AG10803 (cell line): Measurements from ENCODE around the gene CADM4.

Experiments
- DNase-seq: peaks from one replicate; pipeline ENCODE4 v3.0.0; 2010; ENCODE audit warnings: low read depth
- H3K4me3 ChIP-seq: 2 replicates; pipeline ENCODE4 v1.5.1; 2011; ENCODE audit warnings: mild to moderate bottlenecking, low read length, control low read depth
- TF ChIP-seq, protein P1 (sequence below): conservative IDR thresholded peaks from 2 replicates; pipeline ENCODE4 v1.5.1; 2011; ENCODE audit warnings: mild to moderate bottlenecking, low read length, control low read depth, inconsistent platforms

CADM4 gene

DNA sequence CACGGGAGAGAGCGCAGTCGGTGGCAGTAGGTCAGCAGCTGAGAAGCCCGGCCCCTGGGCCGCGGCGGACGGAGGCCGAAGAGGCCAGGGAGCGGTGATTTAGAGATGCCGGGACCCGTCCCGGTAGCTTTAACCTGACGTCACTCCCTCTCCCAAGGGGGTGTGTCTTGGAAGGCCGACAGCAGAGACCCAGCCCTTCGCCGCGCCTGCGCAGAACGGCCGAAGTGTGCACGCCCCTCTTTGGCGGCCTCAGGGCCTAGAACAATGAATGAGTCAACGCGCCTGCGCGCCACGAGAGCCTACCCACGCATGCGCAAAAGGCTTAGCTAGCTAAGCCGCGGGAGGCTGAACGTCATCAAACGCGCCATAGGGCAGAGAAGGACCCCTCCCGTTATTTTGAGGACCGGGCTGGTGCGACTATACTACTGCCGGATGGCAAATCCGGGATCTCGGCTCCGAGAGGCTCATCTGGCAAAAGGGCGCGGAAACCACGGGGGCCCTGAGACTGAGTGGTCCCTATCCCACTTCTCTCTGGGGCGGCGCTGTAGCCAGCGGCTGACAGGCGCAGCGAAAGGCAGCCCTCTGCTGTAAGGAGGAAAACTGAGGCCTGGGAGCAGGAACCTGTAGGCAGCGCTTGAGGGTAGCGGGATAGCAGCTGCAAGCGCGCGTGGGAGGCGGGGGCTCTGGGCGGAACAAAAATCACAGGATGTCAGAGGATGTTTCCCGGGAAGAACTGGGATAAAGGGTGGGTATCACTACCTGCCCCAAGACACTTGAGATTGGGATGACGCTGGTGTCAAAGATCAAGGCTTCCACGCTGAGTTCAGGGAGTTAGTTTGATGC lies 43.4 kb downstream of the CADM4 start, which contains the start of the genes IRGQ and ZNF576:
Gene IRGQ (minus strand): TSS at position 136 of the 843 bp plus-strand sequence. CDS start 796 bp downstream, outside the sequence.
Gene ZNF576 (plus strand): TSS at position 597 of the 843 bp plus-strand sequence. CDS start 514 bp downstream, outside the sequence.
- TF ChIP-seq, protein P1, sequence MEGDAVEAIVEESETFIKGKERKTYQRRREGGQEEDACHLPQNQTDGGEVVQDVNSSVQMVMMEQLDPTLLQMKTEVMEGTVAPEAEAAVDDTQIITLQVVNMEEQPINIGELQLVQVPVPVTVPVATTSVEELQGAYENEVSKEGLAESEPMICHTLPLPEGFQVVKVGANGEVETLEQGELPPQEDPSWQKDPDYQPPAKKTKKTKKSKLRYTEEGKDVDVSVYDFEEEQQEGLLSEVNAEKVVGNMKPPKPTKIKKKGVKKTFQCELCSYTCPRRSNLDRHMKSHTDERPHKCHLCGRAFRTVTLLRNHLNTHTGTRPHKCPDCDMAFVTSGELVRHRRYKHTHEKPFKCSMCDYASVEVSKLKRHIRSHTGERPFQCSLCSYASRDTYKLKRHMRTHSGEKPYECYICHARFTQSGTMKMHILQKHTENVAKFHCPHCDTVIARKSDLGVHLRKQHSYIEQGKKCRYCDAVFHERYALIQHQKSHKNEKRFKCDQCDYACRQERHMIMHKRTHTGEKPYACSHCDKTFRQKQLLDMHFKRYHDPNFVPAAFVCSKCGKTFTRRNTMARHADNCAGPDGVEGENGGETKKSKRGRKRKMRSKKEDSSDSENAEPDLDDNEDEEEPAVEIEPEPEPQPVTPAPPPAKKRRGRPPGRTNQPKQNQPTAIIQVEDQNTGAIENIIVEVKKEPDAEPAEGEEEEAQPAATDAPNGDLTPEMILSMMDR: 0 out of 2 replicates have a peak, but pooled peaks have one; percentile 12
- H3K4me3 ChIP-seq: peak within 1 kb of the TSS; percentile 92
- DNase-seq: peak; percentile 98

DNA sequence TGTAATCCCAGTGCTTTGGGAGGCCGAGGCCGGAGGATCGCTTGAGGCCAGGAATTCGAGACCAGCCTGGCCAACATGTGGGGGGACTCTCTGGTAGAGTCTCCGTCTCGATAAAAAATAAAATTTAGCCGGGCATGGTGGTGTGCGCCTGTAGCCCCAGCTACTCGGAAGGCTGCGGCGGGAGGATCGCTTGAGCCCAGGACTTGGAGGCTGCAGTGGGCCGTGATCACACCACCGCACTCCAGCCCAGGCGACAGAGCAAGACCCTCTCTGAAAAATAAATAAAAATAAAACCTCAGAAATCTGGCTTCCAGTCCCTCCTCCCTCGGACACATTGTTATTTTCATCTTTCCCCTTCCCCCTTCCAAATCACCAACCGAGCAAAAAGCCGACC lies 44.0 kb downstream of the CADM4 start:
- peak overlapping the region; percentile 80 for H3K4me3 ChIP-seq
- no peak for DNase-seq
- TF ChIP-seq, protein P1: no peak

DNA sequence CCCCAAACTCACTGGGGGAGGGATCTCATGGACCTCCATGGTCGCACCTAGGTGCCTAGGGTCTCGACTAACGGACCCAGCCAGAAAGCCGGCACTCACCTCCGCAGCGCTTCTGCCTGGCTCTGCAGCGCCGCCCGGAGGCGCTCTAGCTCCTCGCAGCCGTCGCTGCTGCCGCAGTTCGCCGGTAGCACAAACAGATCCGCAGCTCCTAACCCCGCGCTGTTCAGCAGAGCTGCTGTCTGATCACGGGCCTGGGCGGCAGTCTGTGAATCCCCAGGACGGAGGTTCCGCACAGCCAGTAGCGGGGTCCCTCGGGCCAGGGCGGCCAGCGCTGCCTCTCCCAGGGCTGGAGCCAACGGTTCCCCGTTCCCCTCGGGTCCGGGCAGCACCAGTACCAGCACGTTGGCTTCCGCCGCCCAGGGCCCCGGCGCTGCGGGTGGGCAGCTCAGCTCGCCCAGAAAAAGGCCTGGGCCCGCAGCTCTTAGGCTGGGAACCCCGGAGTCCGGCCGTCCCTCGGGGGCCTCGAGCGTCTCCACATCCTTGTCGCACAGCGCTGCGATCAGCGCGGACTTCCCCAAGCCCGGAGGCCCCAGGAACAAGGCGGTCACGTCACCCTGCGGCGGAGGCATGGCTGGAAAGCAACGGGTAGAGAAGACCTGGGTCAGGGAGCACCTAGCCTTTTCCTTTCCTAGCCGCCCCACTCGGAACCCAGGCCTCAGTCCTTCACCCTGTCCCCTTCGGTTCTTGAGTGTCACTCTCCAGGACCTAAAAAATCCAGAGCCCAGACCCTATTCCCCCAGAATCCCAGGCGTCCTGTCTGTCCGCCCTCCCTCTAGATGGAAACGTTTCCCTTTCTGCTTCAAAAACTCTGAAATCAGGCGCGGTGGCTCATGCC lies 44.7 kb downstream of the CADM4 start:
- TF ChIP-seq, protein P1: peak; percentile 79
- peak overlapping the region; percentile 80 for H3K4me3 ChIP-seq
- peak; percentile 51 for DNase-seq

DNA sequence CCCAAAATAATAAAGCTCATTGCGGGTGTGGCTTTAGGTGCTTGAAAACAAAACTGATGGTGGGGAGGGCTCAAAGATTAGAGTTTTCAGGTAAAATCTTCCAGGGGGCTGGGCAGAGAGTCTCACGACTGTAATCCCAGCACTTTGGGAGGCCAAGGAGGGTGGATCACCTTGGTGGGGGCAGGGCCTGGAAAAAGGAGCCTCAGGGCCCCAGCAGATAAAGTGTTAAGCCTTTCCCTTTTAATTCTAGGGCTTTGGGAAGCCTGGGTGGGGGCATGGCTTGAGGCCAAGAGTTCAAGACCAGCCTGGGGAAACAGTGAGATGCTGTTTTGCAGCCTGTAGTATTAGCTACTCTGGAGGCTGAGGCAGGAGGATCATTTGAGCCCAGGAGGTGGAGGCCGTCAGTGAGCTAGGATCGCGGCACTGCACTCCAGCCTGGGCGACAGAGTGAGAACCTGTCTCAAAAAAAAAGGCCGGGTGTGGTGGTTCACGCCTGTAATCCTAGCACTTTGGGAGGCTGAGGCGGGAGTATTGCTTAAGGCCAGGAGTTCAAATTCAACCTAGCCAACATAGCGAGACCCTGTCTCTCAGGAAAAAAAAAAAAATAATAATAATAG lies 45.5 kb downstream of the CADM4 start:
- H3K4me3 ChIP-seq: peak overlapping the region; percentile 80
- DNase-seq: no peak
- TF ChIP-seq, protein P1: no peak

DNA sequence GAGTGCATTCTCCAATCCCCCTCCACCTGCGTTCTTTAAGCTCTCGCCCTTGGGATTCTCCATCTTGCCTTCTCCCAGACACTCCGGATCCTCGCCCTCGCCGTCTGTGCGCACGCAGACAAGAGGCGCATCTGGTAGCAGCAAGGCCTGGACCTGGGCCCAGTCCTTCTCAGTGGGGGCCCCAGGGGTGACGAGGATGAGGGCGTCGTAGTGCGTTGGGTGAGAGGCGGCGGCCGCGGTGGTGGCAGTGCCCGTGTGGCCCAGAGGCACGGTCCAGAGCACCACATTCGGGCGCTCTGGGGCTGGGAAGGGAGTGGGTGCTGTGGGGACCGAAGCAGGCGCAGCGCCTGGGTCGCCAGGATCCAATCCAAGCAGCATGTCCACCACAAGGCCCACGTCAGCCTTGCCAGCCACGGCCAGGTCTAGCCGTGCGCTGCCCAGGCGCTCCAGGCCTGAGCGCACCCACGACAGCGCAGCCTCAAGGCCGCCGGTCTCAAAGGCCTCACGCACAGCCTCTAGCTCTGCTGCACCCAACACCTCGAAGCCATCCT lies 46.8 kb downstream of the CADM4 start:
- TF ChIP-seq, protein P1: no peak
- DNase-seq: no peak
- H3K4me3 ChIP-seq: no peak overlapping the region

DNA sequence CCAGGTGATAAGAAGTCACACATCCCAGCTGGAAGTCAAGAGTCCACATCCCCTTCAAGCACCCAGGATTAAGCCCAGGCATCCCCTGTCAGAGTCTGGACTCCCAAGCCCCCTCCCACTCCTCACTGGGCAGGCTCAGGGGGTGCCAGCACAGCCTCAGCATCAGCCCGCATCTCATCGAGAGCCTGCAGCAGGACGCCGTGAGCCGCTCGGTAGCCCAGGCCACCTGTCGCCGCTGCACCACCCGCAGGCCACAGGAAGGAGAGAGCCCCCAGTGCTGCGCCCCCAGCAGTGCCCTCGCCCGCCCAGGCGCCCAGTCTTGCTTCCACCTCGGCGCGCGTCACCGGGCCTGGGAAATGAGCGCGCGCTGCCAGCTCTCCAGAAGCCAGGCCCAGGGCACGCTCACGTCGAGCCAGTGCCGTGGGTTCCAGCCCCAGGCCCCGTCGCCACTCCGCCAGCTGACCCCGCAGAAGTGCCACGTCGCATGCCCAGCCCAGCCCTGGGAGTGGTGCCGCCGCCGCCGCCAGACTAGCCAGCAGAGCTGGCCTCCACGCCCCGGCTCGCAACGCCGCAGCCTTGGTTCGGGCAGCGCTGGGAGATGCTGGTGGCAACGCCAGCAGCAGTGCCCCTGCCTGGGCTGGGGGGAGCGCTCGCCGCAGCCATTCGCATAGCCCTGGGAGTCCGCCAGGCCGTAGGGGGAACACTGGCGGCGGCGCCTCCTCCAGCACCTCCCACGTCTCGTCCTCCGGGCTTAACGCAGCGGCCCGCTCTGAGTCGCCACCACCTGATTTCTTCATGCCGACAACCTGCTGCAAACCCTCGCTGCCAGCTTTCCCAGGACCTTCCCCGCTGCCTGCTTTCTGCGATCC lies 47.5 kb downstream of the CADM4 start:
- DNase-seq: no peak
- TF ChIP-seq, protein P1: no peak
- H3K4me3 ChIP-seq: no peak overlapping the region
